Activated CD4-positive, alpha-beta T cell treated with anti-CD3 and anti-CD28 coated beads, Interleukin-2, amount 50 U/mL, for 24 hours (primary cell): ENCODE measurements around the gene CLN5.
A peak's percentile ranks its signal among the peaks of the same experiment; 100 is the strongest.
"Not testable (repeated sequence)": the region's sequence is repeated elsewhere in the genome, so short reads cannot be mapped to it uniquely, and the experiment has no call there.

ENCODE experiments used
- DNase-seq, 2 donors: peaks; one replicate each; pipeline ENCODE4 v3.0.0-alpha.2; 2020; ENCODE audit warnings: low read depth in 1 of 2, low spot score in 1 of 2

Gene CLN5

DNA sequence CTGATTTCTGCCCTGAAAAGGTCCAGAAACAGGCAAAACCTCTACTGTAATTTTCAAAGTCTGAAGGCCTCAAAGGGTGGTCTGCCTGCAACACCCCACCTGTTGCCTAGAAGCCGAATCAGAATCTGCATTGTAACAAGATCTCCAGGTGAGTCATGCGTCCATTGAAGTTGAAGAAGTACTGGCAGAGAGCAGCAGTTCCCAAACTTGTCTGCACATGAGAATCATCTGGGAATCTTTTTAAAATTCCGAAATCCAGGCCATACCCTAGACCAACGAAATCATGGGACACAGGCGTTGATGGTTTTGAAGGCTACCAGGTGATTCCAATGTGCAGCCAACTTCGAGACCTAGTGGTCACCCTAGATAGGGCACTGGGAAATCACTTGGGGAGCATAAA is 16.0 kb upstream of the CLN5 start:
- no peak for DNase-seq

DNA sequence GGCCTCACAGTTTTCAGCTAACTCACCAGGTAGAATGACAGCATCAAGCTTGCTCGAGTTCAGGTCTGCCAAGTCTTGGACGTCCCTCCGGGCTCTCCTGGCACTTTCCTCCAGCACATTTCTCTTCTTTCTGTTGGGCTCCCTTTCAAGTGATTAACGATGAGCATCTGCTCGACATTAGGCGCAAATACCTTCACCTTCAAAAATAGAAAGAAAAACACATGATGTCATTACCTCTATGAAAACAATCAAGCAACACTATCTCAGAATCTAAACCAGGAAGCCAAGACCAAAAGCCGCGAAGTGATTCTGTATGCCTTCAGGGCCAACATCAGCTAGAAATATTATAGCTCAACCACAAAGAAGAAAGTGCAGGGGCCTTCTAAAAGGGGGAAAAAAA is 15.4 kb upstream of the CLN5 start:
- no peak for DNase-seq

DNA sequence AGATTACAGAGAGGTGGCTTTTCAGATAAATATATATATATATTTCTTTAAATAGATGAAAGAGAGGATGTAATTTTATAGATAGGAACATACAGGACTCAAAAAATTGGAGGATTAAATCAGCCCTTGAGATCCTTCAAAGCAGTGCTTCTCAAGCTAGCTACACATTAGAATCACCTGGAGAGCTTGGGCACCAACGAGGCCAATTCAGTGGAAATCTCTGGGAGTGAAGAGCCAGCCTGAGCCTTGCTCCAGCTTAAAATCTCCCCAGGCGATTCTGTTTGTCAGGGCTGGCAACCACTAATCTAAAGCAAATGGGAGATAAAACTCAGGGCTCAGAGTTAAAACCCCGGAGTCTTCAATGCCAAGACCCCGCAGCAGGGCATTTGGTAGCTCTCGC is 15.0 kb upstream of the CLN5 start:
- no peak for DNase-seq

DNA sequence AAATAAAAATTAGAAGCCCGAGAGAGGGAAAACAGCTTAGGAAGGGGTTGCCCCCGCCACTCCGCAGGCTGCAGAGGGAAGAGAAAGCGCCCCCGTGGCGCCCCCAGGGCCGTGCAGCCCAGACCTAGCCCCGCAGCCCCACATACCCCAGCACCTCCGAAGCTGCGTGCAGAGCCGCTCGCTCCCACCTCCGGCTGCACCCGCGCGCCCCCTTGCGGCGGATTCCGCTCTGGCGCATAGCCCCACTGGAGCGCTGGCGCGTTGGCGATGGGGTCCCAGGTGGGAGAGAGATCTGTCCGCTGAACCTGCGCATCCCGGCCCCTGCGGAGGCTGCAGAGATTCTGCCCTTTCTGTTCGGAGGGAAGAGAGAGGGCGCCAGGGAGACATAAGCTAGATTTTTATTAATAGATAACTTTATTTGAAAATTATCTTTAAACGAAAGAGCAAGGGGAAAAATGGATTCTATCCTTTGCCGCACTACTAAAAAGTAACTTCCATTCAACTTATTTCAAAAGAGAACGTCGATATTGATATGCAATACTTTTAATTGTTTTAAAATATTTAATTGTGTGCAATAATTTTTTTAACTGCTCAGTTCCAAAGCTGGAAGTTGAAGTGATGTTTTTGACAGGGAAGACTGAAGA is 11.7 kb upstream of the CLN5 start:
- DNase-seq, result peak; percentile 74

DNA sequence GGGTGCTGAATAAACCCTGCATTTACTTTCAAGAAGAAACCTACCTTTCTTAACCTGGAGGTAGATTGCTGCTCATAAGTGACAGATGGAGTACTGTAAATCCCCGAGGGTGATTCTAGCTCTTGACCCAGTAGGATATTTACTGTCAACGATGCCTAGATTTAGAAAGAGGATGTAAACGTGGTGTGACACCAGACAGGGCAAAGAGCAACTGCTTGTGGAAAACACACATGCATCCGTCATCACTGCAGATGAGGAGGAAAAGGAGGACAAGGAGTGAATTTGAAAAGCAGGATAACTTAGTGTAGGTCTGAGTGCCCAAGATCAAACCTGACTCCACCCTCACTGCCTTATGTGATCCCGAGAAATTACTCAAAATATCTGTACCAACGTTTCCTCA is 9.8 kb upstream of the CLN5 start:
- no peak for DNase-seq

DNA sequence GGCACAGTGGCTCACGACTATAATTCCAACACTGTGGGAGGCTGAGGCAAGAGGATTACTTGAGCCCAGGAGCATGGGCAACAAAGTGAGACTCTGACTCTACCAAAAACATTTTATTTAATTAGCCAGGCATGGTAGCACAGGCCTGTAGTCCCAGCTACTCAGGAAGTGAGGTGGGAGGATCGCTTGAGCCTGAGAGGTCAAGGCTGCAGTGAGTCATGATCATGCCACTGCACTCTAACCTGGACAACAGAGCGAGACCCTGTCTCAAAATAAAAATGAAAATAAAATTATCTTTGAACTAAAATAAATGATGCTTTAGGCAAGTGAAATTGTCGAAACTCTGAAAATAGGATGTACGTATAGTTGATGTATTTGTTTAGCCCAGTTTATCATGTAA is 8.2 kb upstream of the CLN5 start:
- no peak for DNase-seq

DNA sequence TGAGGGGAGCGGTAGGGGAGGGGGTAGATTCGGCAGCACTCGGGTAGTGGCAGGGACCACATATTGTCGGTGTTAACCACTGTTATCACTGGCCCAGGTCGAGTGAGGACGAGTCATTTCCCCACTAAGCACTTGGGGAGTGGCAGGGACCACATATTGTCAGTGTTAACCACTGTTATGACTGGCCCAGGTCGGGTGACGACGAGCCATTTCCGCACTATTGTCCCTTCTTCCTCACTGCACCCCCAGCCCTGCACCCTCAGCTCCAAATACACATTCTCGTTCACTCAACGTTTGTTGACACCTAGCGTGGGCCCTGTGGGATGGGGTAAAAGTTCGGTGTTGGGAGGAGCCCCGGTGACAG is 467 bp upstream of the CLN5 start:
- peak; percentile 35 to 66 for DNase-seq

DNA sequence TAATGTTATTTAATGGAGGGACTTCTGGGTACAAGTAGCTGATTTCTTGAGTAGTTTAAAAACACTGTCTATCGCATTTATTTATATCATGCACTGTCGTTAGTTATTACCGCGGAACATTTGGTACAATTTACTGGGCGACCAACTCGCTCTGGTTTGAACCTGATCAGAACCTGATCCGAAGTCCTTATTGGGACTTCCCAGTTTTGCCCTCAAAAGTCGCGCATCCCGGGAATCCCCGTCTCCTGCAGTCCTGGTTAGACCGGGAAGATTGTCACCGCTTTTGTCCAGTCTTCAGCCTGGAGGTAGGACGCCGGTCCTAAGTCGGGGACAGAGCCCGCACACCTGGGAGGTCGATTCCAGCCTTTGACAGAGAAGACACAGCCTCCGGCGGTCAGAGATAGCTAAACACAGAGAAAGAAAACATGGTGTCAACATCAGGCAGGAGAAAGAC is 694 bp downstream of the CLN5 start:
- no peak for DNase-seq

DNA sequence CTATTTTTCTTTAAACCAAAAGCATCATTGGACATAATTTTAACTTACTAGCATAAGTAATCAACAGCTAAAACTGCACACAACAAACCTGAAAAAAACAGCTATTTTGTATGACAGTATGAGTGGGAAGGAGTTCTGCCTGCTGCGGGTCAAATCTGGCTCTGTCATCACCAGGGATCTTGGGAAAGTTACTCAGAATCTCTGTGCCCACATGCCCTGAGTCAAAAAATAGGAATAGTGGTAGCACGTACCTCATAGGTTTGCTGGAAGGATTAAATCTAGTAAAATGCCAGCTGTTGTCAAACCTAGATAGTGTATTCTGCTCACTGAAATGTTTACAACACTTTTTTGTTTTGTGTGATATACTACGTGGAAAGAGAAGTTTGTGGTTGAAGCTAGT is 1.1 kb downstream of the CLN5 start:
- DNase-seq, result no peak

DNA sequence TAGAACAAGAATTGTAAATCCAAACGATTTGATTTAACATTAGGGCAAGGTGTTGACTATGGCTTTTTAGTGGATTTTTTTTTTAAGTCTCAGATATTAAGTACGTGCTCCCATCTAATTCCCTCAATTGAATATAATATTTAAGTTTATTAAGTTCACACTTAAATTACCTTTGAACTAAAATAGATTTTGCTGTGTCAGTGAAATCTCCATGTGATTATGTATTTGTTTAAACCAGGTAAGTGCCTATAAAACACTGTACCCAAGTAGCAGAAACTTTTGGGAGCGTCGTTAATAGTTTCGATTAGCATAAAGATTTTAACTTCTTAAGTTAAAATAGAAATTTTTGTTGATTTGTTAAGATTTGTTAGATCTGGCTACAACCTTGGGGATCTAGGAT is 1.6 kb downstream of the CLN5 start:
- no peak for DNase-seq

DNA sequence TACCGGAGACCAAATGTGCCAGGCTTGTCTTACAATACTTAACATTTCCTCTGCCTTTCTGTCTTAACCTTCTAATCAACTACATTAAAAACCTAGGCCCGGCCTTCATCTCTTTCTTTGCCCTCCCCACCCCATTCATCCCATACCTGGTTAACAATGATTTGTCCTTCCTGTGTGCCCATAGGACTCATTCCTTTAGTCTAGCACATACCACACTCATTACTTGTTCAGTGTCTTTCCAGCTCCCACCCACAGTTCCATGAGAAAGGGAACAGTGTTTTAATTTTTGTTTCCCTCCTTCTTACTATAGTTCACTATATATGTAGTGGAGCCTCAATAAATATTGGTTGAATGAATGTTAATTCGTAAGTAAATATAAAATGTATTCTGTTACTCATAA is 2.4 kb downstream of the CLN5 start:
- no peak for DNase-seq

DNA sequence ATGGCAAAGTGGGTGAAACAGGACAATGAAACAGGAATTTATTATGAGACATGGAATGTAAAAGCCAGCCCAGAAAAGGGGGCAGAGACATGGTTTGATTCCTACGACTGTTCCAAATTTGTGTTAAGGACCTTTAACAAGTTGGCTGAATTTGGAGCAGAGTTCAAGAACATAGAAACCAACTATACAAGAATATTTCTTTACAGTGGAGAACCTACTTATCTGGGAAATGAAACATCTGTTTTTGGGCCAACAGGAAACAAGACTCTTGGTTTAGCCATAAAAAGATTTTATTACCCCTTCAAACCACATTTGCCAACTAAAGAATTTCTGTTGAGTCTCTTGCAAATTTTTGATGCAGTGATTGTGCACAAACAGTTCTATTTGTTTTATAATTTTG is 8.6 kb downstream of the CLN5 start:
- DNase-seq, result no peak

DNA sequence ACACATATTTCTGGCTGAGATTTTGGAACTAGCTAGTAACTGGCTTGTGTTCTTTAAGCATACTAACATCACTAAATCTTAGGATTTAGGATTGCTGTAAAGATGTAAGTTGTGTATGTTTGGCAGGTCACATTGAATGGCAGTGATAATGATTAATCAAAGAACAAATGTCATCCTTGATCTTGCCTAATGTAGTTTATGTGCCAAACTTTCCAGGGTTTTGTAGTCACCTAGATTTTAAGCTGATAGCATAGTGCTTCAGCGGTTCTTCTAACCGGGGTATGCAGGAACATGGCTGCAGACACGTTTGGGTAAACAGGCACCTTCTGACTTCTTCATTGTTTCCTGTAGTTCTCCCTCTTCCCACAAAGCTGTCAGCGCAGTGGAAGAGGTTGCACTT is 9.7 kb downstream of the CLN5 start:
- DNase-seq, result no peak

DNA sequence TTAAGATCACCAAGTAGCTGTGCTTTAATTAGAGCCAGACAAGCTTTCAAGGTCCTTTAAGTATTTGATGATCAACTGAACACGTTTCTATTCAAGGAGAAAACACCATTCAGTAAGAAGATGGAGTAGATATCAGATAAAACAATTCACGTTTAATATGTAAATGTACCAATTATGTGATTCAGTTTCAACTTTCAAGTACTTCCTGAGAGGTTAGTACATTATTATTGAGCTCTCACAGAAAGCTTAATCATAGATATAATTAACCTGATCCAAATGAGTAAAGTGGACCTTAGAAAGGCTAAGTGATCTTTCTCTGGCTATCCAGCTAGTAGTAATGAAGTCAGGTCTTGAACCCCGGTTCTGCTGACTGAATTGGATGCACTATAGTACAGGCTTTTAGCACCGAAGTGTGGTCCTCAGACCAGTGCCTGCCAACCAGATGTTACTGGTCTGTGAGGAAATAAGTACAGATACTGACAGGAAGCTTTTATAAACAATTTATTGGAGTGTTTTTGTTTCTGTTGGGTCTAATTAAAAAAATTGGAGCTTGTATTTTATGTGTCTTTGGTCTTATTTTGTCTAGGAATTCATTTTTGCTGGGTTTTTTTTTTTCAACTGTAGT is 10.2 kb downstream of the CLN5 start:
- DNase-seq, result no peak

DNA sequence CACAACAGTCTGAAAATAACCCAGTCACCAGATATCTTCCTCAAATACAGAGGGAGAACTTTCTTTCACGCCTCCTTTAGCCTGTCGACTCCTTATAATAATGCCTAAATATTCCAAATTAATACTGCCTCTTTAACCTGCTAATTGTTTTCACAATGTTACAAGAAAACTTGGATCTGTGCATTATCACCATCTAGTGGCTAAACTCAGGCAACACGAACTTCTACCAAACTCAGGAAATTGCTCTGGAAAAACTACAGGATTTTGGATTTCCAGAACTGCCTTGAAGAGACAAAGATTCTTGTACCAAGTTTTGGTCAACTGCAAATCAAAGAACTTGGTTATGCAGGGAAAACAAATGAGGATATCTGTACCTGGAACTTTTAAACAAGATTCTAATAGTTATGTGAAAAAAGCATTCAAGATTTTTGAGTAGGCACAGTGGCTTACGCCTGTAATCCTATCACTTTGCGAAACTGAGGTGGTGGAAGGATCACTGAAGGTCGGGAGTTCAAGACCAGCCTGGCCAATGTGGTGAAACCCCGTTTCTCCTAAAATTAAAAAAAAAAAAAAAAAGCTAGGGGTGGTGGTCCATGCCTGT is 10.8 kb downstream of the CLN5 start:
- no peak for DNase-seq

DNA sequence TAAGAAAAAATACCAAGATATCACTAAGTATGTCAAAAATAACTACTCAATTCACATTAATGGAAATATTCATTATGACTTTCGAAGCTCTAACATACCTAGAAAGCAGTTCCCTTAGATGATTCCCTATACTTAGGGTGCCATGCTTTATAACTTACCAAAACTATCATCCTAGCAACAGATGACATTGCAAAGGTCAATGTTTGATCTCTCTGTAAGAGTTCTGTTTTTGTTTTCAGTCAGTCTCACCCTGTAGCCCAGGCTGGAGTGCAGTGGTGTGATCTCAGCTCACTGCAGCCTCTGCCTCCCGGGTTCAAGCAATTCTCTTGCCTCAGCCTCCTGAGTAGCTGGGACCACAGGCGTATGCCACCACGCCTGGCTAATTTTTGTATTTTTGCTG is 16.5 kb downstream of the CLN5 start:
- not testable (repeated sequence) for DNase-seq

DNA sequence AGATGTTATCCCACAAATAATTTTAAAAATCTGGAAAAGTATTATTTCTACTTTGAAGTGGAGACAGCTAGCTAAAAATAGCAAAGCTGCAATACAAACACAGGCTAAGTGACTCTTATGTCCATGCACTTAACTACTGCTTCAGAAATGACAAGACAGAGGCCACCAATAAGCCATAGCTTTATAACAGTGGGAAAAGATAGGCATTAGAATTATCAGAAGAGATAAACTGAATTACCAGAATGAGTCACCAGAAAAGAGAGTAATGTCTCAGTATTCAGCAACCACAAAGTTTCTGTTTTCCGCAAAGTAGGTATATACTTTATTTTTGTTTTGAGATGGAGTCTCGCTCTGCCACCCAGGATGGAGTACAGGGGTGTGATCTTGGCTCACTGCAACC is 17.1 kb downstream of the CLN5 start:
- no peak for DNase-seq

DNA sequence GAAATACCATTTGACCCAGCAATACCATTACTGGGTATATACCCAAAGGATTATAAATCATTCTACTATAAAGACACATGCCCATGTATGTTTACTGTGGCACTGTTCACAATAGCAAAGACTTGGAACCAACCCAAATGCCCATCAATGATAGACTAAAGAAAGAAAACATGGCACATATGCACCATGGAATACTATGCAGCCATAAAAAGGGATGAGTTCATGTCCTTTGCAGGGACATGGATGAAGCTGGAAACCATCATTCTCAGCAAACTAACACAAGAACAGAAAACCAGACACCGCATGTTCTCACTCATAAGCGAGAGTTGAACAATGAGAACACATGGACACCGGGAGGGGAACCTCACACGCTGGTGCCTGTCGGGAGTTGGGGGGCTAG is 17.8 kb downstream of the CLN5 start:
- DNase-seq, result not testable (repeated sequence)

DNA sequence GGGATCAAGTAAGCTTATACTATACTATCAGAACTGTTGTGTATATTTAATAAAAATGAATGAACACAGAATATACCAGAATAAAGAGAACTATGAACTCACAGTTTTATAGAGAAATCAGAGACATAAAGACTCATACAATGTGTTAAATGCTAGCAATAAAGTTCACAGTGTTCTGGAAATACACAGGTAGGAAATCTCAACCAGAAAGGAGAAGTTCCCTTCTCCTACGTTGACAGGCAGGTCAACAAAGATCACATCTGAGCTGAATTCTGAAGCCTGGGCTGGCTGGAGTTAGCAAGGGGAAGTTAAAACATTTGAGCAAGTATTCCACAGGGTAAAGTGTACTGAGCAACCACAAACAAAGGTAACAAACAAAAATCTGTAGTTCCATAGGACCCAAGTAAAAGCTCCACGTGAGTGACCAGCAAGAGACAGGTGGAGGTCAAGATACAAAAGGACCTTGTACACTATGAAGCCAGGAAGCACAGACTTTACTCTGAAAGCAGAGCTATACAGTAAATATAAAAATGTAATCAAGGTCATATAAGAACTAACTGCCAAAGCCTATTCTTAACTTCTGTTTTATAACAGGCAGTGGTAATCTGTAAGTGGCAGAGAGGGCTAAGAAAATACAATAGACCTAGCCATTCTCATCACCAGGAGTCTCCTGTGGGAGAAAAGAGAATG is 22.1 kb downstream of the CLN5 start:
- no peak for DNase-seq

DNA sequence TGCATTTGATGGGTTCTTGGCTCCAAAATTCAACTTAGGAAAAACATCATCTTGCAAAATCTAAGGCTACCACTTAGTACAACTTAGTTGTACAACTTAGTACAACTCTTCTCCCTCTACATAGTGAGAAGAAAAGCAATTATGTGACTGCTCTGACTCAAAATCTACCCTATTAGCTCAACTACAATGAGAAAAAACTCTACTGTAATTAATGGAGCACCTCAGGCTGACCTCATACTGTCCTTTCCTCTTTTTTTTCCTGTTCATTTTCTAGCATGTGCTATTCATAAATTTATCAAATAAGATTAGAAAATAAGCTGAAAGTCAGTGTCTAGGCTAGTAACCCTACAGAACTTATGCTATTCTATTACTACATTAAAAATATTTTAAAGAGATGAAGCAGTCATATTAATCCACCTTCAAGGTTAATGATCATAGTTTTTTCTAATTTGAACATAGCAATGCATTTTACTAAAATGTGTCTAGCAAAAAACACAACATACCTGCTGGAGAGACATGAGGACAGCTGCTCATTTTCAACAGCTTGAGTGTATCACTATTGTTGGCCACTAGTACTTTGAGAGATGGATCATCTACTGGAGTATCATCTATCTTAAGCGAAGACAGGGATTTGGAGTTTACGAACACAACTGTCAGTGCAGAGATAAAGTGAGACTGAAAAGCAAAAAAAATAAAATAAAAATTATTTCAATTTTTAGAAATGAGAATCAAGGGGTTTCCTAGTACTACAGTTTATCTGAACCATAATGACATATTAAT is 23.2 kb downstream of the CLN5 start:
- no peak for DNase-seq

DNA sequence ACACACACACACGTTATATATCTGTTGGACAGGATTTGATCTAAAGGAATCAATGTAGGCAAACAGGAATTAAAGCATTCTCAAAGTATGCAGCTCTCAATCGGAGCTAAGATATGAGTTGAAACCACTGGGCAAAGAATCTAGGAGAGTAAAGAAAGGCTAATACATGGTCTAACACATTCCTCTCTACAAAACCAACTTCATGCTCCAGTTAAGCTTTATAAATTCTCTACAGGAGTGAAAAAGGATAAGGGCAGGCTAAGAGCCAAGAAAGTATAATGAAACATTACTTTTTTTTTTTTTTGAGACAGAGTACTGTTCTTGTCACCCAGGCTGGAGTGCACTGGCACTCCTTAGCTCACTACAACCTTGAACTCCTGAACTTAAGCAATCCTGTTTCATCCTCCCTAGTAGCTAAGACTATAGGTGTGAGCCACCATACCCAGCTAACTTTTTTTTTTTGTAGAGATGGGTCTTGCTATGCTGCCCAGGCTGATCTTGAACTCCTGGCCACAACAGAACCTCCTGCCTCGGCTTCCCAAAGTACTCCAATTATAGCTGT is 24.5 kb downstream of the CLN5 start:
- no peak for DNase-seq
